ENCODE measurements around the gene TMUB1.

- TF ChIP-seq, protein P1, sequence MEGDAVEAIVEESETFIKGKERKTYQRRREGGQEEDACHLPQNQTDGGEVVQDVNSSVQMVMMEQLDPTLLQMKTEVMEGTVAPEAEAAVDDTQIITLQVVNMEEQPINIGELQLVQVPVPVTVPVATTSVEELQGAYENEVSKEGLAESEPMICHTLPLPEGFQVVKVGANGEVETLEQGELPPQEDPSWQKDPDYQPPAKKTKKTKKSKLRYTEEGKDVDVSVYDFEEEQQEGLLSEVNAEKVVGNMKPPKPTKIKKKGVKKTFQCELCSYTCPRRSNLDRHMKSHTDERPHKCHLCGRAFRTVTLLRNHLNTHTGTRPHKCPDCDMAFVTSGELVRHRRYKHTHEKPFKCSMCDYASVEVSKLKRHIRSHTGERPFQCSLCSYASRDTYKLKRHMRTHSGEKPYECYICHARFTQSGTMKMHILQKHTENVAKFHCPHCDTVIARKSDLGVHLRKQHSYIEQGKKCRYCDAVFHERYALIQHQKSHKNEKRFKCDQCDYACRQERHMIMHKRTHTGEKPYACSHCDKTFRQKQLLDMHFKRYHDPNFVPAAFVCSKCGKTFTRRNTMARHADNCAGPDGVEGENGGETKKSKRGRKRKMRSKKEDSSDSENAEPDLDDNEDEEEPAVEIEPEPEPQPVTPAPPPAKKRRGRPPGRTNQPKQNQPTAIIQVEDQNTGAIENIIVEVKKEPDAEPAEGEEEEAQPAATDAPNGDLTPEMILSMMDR (IDR thresholded peaks at IDR 0.05): peak; percentile 82 to 90 (median 88)
- no peak for TF ChIP-seq POLR2A (IDR thresholded peaks at IDR 0.05)
Observed at GRCh38 chr7:151110941-151111645, 27.8 kb upstream of the TMUB1 start.
